ENCODE results near the gene IRGQ.

- TF ChIP-seq EZH2 (IDR thresholded peaks at IDR 0.05; ENCODE audit: low read depth) = no peak
- TF ChIP-seq CTCF (conservative IDR thresholded peaks at IDR 0.05) = no peak
These were observed 21.0 kb upstream of the IRGQ start for GRCh38 chr19:43616954-43617353.

Measured in PC-9 (cell line).